GM12872 (cell line): ENCODE results near the gene ZFP14.

ENCODE experiments used
- TF ChIP-seq, protein P1 (sequence below): IDR thresholded peaks from 3 replicates; pipeline ENCODE4 v1.5.1; 2011; ENCODE audit warnings: low read depth, mild to moderate bottlenecking, low read length, moderate library complexity; ENCODE audit not compliant: insufficient read depth

Gene ZFP14

DNA sequence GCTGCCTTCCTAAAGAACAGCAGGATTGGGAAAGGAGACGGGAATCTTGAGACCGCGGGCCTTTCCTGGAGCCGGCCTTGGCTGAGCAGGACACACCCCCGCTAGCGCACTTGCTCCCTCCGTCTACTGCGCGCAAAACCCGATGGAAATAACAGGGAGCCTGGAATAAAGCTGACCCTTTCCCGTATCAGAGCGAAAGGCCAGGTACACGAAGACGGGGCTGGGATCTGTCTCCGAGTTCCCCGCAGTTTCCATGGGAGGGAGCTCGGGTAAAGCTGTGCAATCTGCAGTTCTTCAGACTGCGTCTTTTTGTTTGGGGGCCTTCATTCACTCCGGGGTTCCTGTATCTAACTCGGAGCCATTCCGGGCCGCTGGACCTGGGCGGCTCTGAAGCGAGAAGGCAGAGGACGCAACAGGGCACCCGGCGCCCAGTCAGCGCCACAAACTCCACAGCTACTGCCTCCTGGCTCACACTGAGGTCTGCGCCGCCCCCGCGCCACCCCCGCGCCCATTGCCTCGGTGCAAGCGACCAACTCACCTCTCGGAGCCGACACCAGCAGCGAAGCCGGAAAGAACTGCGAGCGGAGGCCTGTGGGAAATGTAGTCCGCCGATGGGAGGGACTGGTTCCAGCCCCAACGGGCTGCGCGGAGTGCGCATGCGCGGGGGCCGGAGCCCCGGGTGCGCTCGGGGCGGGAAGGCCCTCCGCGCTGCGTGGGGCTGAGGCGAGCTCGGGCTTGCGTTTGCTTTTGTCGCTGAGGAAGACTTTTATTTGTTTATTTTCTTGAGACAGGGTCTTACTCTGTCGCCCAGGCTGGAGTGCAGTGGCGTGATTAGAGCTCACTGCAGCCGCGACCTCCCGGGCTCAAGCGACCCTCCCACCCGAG is at the start of gene ZFP14:
Gene ZFP14 (minus strand): TSS at position 577 of the 885 bp plus-strand sequence. CDS start 11,309 bp downstream, outside the sequence.
- TF ChIP-seq, protein P1, sequence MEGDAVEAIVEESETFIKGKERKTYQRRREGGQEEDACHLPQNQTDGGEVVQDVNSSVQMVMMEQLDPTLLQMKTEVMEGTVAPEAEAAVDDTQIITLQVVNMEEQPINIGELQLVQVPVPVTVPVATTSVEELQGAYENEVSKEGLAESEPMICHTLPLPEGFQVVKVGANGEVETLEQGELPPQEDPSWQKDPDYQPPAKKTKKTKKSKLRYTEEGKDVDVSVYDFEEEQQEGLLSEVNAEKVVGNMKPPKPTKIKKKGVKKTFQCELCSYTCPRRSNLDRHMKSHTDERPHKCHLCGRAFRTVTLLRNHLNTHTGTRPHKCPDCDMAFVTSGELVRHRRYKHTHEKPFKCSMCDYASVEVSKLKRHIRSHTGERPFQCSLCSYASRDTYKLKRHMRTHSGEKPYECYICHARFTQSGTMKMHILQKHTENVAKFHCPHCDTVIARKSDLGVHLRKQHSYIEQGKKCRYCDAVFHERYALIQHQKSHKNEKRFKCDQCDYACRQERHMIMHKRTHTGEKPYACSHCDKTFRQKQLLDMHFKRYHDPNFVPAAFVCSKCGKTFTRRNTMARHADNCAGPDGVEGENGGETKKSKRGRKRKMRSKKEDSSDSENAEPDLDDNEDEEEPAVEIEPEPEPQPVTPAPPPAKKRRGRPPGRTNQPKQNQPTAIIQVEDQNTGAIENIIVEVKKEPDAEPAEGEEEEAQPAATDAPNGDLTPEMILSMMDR, result peak; percentile 51; the same call in 2 of the 3 replicates

DNA sequence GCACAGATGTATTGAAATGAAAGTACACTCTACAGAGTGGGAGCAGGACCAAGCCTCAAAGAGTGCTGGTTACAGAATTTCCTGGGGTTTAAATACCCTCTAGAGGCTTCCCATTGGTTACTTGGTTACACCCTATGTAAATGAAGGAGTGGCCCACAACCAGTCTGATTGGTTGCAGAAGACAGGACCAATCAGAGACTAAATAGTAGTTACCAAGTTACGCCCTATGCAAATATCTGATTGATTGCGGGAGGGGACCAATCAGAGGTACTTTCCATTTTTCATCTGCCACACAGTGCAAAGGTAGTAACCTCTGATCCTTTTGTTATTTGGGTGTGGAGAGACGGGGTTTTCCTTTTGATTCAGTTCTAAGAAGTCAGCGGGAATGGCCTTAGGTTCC is 44.9 kb upstream of the ZFP14 start:
- TF ChIP-seq, protein P1, result no peak

DNA sequence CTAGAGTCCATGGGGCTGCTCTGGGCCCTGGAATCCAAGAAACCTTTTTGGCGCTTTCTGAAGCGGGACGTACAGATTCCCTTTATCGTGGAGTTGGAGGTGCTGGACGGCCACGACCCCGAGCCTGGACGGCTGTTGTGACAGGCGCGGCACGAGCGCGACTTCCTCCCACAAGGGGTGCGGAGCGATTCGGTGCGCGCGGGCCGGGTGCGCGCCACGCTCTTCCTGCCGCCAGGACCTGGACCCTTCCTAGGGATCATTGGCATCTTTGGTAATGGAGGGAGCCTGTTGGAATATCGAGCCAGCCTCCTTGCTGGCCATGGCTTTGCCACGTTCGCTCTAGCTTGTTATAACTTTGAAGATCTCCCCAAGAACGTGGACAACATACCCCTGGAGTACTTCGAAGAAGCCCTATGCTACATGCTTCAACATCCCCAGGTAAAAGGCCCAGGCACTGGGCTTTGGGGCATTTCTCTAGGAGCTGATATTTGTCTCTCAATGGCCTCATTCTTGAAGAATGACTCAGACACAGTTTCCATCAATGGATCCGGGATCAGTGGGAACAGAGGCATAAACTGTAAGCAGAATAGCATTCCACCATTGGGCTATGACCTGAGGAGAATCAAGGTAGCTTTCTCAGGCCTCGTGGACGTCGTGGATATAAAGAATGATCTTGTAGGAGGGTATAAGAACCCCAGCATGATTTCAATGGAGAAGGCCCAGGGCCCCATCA is 42.9 kb upstream of the ZFP14 start:
- TF ChIP-seq, protein P1, result no peak

DNA sequence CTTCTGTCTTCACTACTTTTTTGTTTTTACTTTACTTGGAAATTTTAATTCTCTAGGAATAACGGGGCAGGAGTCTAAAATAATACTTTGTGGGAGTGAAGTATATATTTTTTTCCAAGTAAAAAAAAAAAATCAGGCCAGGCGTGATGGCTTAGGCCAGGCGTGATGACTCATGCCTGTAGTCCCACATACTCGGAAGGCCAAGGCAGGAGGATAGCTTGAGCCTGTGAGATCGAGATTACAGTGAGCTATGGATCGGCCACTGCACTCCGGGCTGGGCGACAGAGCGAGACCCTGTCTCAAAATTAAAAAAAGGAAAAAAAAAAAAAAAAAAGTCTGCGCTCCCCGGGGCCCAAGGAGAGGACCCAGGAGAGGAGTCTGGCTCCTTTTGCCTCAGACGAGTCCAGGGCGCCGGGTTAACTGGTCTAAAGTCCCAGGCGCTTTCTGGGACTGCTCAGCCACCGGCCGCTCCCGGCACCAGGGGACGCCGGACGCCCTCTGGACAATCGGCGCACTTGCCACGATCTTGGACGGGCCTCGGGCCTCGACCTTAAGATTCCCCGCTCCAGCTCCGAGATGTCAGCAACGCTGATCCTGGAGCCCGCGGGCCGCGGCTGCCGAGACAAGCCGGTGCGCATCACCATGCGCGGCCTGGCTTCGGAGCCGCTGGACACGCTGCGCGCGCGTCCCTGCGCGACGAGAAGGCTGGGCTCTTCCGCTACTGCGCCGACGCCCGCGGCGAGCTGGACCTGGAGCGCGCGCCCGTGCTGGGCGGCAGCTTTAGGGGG is 42.2 kb upstream of the ZFP14 start:
- TF ChIP-seq, protein P1, result no peak

DNA sequence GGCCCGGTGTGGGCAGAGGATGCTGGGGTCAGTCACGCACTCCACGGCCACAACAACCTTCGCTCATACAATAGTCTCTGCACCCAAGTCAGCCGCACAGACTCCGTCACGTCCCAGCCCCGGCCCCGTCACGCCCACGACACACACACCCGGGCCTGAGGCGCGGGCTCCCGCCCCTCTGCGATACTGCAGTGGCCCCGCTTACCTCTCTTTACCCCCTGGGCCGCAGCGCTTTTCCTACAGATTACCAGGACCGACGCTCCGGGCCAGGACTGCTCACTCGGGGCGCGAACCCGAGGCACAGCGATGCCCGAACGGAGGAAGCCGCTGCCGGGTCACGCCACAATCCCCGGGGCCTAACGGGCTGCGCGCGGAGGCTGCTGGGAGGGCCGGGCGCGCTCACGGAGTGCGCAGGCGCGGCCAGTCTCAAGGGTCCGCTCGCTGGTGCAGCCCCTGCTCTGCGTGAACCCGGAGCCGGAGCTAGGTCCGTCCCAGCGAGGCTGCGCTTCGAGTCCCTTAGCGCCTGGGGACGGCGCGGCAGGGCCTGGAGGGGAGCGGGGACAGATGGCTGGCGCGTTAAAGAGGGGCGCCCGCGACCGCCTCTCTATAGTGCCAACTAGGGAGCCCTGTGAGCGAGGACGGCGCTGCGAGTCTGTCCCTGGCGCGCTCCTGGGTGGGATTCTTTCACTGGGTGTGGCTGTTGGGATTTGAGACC is 39.4 kb upstream of the ZFP14 start, which contains the start of gene ZFP82:
Gene ZFP82 (minus strand): TSS at position 358 of the 715 bp plus-strand sequence. CDS start 8,855 bp downstream, outside the sequence.
- TF ChIP-seq, protein P1, result no peak

DNA sequence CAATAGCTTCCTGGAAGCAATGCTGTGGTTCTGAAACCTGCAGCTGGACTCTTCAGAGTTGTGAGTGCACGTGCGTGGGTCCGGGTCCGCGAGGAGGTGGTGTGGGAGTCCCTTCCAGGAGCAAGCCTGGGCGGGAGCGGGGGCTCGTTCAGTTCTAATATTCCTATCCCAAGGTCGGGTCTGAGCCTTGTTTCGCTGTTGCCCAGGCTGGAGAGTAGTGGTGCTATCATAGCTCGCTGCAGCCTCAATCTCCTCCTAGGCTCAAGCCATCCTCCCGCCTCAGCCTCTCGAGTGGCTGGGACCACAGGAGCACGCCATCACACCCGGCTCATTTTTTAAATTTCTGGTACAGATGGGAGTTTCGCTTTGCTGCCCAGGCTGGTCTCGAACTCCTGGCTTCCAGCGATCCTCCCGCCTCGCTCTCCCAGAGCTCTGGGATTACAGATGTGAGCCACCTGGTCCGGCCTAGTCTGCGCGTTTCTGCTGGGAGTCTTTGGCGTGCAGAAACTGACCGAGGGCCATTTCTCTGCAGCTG is 38.8 kb upstream of the ZFP14 start:
- TF ChIP-seq, protein P1, result no peak
